HFFc6 (cell line): ENCODE data around the gene RUSC2. TPM values are rescaled to one million over a fixed set of nuclear protein-coding genes. Genes with fewer than 3 reads are reported as not detected.
"Not testable (repeated sequence)": the region's sequence is repeated elsewhere in the genome, so short reads cannot be mapped to it uniquely, and the experiment has no call there.

Experiments
- DNase-seq: peaks from one replicate; pipeline ENCODE4 v3.0.0-alpha.2; 2018
- H3K27ac Mint-ChIP-seq: 2 replicates; pipeline ENCODE4 v1.8.0; 2020; ENCODE audit warnings: mild to moderate bottlenecking, mixed read lengths
- H3K27me3 Mint-ChIP-seq: 2 replicates; pipeline ENCODE4 v1.8.0; 2021; ENCODE audit warnings: mild to moderate bottlenecking, moderate library complexity, mixed read lengths; ENCODE audit not compliant: insufficient read depth
- H3K36me3 Mint-ChIP-seq: 2 replicates; pipeline ENCODE4 v1.8.0; 2021; ENCODE audit warnings: low read depth, mixed read lengths
- H3K4me1 Mint-ChIP-seq: 2 replicates; pipeline ENCODE4 v1.8.0; 2020; ENCODE audit warnings: low read depth, mixed read lengths
- H3K4me3 Mint-ChIP-seq: 2 replicates; pipeline ENCODE4 v1.8.0; 2020; ENCODE audit warnings: mild to moderate bottlenecking, moderate library complexity, mixed read lengths
- H3K9me3 Mint-ChIP-seq: 2 replicates; pipeline ENCODE4 v1.8.0; 2020; ENCODE audit warnings: mild to moderate bottlenecking, mixed read lengths
- CTCF ChIP-seq: fragments of 200-600 bp; sonication (generic); IDR thresholded peaks from 2 replicates; pipeline ENCODE4 v1.5.0; 2021; ENCODE audit warnings: antibody characterized with exemption, mild to moderate bottlenecking
- total RNA-seq, 6 experiments: library from RNA; stranded (reverse); fragmentation: NEBNext Ultra II Directional; extraction: Animal tissue kit (Norgen Biotek cat#: 25700); gene quantifications; 2 replicates in 1 of 6; 3 replicates in 5 of 6; pipeline ENCODE4 v1.2.3, GENCODE V29; 2021

RUSC2 gene
- total RNA-seq, 6 experiments from 2014 or later: 54.0 to 70.7 (median 59.9) TPM

GRCh38 chr9:35522700-35523099 is 32.8 kb downstream of the RUSC2 start:
- peak overlapping the region; percentile 47; the same call in 1 of the 2 replicates for H3K4me3 Mint-ChIP-seq
- no peak for TF ChIP-seq CTCF
- no peak for DNase-seq
- peaks cover 5% of the 10 kb centered on the region for H3K36me3 Mint-ChIP-seq
- H3K9me3 Mint-ChIP-seq: no peaks in the 10 kb centered on the region
- peak overlapping the region; percentile 92 for H3K27ac Mint-ChIP-seq
- H3K4me1 Mint-ChIP-seq: peaks cover 84% of the 10 kb centered on the region
- H3K27me3 Mint-ChIP-seq: no peaks in the 10 kb centered on the region

GRCh38 chr9:35523556-35523955 is 33.6 kb downstream of the RUSC2 start:
- H3K27ac Mint-ChIP-seq: 0 out of 2 replicates have a peak overlapping the region, but pooled peaks have one; percentile 11
- H3K9me3 Mint-ChIP-seq, DNase-seq, H3K4me3 Mint-ChIP-seq, H3K27me3 Mint-ChIP-seq, H3K36me3 Mint-ChIP-seq: not testable (repeated sequence)
- H3K4me1 Mint-ChIP-seq: peaks cover 79% of the 10 kb centered on the region

GRCh38 chr9:35526087-35526801 is 36.3 kb downstream of the RUSC2 start:
- peak overlapping the region; percentile 36; the same call in 1 of the 2 replicates for H3K4me3 Mint-ChIP-seq
- peak overlapping the region; percentile 57 for H3K27ac Mint-ChIP-seq
- no peaks in the 10 kb centered on the region for H3K27me3 Mint-ChIP-seq
- peaks cover under 1% of the 10 kb centered on the region for H3K36me3 Mint-ChIP-seq
- H3K4me1 Mint-ChIP-seq: peaks cover 62% of the 10 kb centered on the region
- no peak for DNase-seq
- TF ChIP-seq CTCF: no peak
- H3K9me3 Mint-ChIP-seq: no peaks in the 10 kb centered on the region

GRCh38 chr9:35529161-35529823 is 39.4 kb downstream of the RUSC2 start:
- TF ChIP-seq CTCF: no peak
- no peaks in the 10 kb centered on the region for H3K27me3 Mint-ChIP-seq
- peaks cover 27% of the 10 kb centered on the region for H3K36me3 Mint-ChIP-seq
- DNase-seq: no peak
- H3K4me3 Mint-ChIP-seq: no peak overlapping the region
- H3K27ac Mint-ChIP-seq: peak overlapping the region; percentile 53
- H3K9me3 Mint-ChIP-seq: no peaks in the 10 kb centered on the region; the same call in 1 of the 2 replicates
- H3K4me1 Mint-ChIP-seq: peaks cover 70% of the 10 kb centered on the region

GRCh38 chr9:35533398-35533797 is 43.5 kb downstream of the RUSC2 start:
- Mint-ChIP-seq H3K4me3 (no peak overlapping the region; the same call in 1 of the 2 replicates), H3K27me3 (no peaks in the 10 kb centered on the region; the same call in 1 of the 2 replicates), H3K4me1 (peaks cover 66% of the 10 kb centered on the region), H3K9me3 (no peaks in the 10 kb centered on the region; the same call in 1 of the 2 replicates), H3K36me3 (peaks cover 49% of the 10 kb centered on the region), H3K27ac (peak overlapping the region; percentile 50)
- DNase-seq: no peak
- TF ChIP-seq CTCF: no peak

- H3K4me3 Mint-ChIP-seq, DNase-seq, H3K9me3 Mint-ChIP-seq, H3K27me3 Mint-ChIP-seq: not testable (repeated sequence)
- Mint-ChIP-seq H3K27ac (0 out of 2 replicates have a peak overlapping the region, but pooled peaks have one; percentile 36), H3K36me3 (peaks cover 56% of the 10 kb centered on the region), H3K4me1 (peaks cover 75% of the 10 kb centered on the region)
Measured at GRCh38 chr9:35534921-35535320, 45.0 kb downstream of the RUSC2 start.
